ENCODE measurements around the gene CPAMD8. TPM values are rescaled to one million over a fixed set of nuclear protein-coding genes. Genes with fewer than 3 reads are reported as not detected.
"Not testable (repeated sequence)": the region's sequence is repeated elsewhere in the genome, so short reads cannot be mapped to it uniquely, and the experiment has no call there.

Gene CPAMD8
- total and polyA plus RNA-seq, 7 donors, result 0.60 to 14.4 (median 2.4) TPM

- WGBS, 2 donors, result 91 to 92% methylated on average over 8 of the region's 8 CpGs
- H3K27me3 ChIP-seq, result no peaks in the 10 kb centered on the region
- TF ChIP-seq POLR2AphosphoS5 (IDR thresholded peaks at IDR 0.05) (no peak), POLR2A (IDR thresholded peaks at IDR 0.05) (no peak), CTCF (IDR thresholded peaks at IDR 0.05) (no peak), EP300 (IDR thresholded peaks at IDR 0.05) (no peak)
- H3K4me1 ChIP-seq, result no peaks in the 10 kb centered on the region
- DNase-seq, result no peak
- H3K27ac ChIP-seq, result no peak overlapping the region
- H3K36me3 ChIP-seq, result no peaks in the 10 kb centered on the region
- H3K9me3 ChIP-seq, result peaks cover 8 to 12% (median 10%) of the 10 kb centered on the region in 4 donors
- H3K4me3 ChIP-seq, result no peak overlapping the region
- intact Hi-C loops (cut with DNase I), result no loop called here
Measured at GRCh38 chr19:16970821-16971220, 55.8 kb downstream of the CPAMD8 start.

GRCh38 chr19:16969135-16969534 lies 57.5 kb downstream of the CPAMD8 start:
- Histone ChIP-seq H3K4me1 (no peaks in the 10 kb centered on the region), H3K9me3 (peaks cover 8 to 12% (median 10%) of the 10 kb centered on the region in 4 donors), H3K36me3 (no peaks in the 10 kb centered on the region), H3K27ac (no peak overlapping the region), H3K4me3 (no peak overlapping the region), H3K27me3 (no peaks in the 10 kb centered on the region)
- no peak for DNase-seq
- WGBS, 2 donors, result 94 to 96% methylated on average over 1 of the region's 1 CpG
- TF ChIP-seq EP300 (IDR thresholded peaks at IDR 0.05), result no peak
- no peak for TF ChIP-seq CTCF (IDR thresholded peaks at IDR 0.05)
- TF ChIP-seq POLR2AphosphoS5 (IDR thresholded peaks at IDR 0.05), result no peak
- no peak for TF ChIP-seq POLR2A (IDR thresholded peaks at IDR 0.05)
- intact Hi-C loops (cut with DNase I), result no loop called here

DNA sequence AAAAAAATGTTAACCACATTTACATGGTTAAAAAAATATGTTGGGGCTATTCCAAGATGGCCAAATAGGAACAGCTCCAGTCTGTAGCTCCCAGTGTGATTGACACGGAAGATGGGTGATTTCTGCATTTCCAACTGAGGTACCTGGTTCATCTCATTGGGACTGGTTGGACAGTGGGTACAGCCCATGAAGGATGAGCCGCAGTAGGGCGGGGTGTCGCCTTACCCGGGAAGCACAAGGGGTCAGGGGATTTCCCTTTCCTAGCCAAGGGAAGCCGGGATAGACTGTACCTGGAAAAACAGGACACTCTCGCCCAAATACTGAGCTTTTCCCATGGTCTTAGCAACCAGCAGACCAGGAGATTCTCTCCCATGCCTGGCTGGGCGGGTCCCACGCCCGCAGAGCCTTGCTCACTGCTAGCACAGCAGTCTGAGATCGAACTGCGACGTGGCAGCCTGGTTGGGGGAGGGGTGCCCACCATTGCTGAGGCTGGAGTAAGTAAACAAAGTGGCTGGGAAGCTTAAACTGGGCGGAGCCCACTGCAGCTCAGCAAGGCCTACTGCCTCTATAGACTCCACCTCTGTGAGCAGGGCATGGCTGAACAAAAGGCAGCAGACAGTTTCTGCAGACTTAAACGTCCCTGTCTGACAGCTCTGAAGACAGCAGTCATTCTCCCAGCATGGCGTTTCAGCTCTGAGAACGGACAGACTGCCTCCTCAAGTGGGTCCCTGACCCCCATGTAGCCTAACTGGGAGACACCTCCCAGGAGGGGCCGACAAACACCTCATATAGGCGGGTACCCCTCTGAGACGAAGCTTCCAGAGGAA lies 65.4 kb downstream of the CPAMD8 start:
- WGBS, 2 donors, result 59 to 68% methylated on average over 20 of the region's 20 CpGs
- intact Hi-C loops (cut with DNase I); H3K27me3 ChIP-seq; DNase-seq; H3K4me1 ChIP-seq; H3K27ac ChIP-seq; H3K9me3 ChIP-seq; H3K4me3 ChIP-seq; H3K36me3 ChIP-seq: not testable (repeated sequence)

- H3K4me1 ChIP-seq; H3K27me3 ChIP-seq; H3K4me3 ChIP-seq; DNase-seq; H3K27ac ChIP-seq; H3K36me3 ChIP-seq; H3K9me3 ChIP-seq; intact Hi-C loops (cut with DNase I): not testable (repeated sequence)
Measured at GRCh38 chr19:16958277-16958676, 68.3 kb downstream of the CPAMD8 start.

DNA sequence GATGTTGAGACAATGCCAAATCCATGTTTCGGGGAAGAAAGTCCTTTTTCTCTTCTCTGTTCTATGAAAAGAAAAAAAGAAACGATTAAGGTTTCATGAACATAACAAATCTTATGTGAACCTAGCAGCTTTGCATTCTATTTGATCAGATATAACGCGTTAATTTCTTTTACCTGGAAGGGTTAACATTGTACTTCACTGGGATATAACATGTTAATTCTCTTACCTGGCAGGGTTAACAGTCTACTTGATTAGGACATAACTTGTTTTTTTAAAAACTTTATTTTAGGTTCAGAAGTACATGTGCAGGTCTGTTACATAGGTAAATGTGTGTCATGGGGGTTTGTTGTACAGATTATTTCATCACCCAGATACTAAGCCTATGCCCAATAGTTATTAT lies 68.8 kb downstream of the CPAMD8 start:
- H3K27ac ChIP-seq, result no peak overlapping the region
- intact Hi-C loops (cut with DNase I), result no loop called here
- DNase-seq, result no peak
- 63 to 93% methylated on average over 4 of the region's 4 CpGs for WGBS, 2 donors
- no peaks in the 10 kb centered on the region for H3K36me3 ChIP-seq
- H3K9me3 ChIP-seq, result no peaks in the 10 kb centered on the region
- no peak for TF ChIP-seq POLR2AphosphoS5 (IDR thresholded peaks at IDR 0.05)
- no peak for TF ChIP-seq EP300 (IDR thresholded peaks at IDR 0.05)
- TF ChIP-seq CTCF (IDR thresholded peaks at IDR 0.05), result no peak
- no peak for TF ChIP-seq POLR2A (IDR thresholded peaks at IDR 0.05)
- H3K4me3 ChIP-seq, result no peak overlapping the region
- H3K4me1 ChIP-seq, result no peaks in the 10 kb centered on the region
- H3K27me3 ChIP-seq, result peaks cover 0 to 3% (median 0%) of the 10 kb centered on the region in 3 donors
